ENCODE data around the gene PDE10A. TPM values are rescaled to one million over a fixed set of nuclear protein-coding genes. Genes with fewer than 3 reads are reported as not detected.
A peak's percentile ranks its signal among the peaks of the same experiment; 100 is the strongest.
"Not testable (repeated sequence)": the region's sequence is repeated elsewhere in the genome, so short reads cannot be mapped to it uniquely, and the experiment has no call there.

PDE10A gene
- total RNA-seq, 1 donor from 2014 or later: 5.4 TPM

- Mint-ChIP-seq H3K9me3 (ENCODE audit: unreplicated experiment) (peaks cover 2% of the 10 kb centered on the region), H3K27ac (ENCODE audit: unreplicated experiment) (no peak overlapping the region), H3K27me3 (ENCODE audit: low read depth, unreplicated experiment) (no peaks in the 10 kb centered on the region), H3K4me1 (ENCODE audit: low read depth, unreplicated experiment) (no peaks in the 10 kb centered on the region), H3K36me3 (ENCODE audit: low read depth, unreplicated experiment) (peaks cover 2% of the 10 kb centered on the region), H3K4me3 (ENCODE audit: unreplicated experiment) (no peak overlapping the region)
- TF ChIP-seq EZH2 (IDR thresholded peaks at IDR 0.05; ENCODE audit: insufficient read depth, low read length): no peak
- TF ChIP-seq CTCF (IDR thresholded peaks at IDR 0.05; ENCODE audit: insufficient read depth, low read depth, low read length): no peak
- FAIRE-seq: no peak
- no peaks in the 10 kb centered on the region for H4K20me1 ChIP-seq (ENCODE audit: insufficient read depth, low read length)
- no peak overlapping the region for H3K9ac ChIP-seq (ENCODE audit: low read length)
- no peak overlapping the region for H3K4me2 ChIP-seq (ENCODE audit: low read length)
- no peak overlapping the region for H3K4me3 ChIP-seq (ENCODE audit: insufficient read depth, low read depth, low read length)
- H3K27me3 ChIP-seq (ENCODE audit: insufficient read depth, low read length): no peaks in the 10 kb centered on the region
- no peak overlapping the region for H2AFZ ChIP-seq (ENCODE audit: low read depth, low read length)
- DNase-seq (ENCODE audit: low read depth): no peak
- no peaks in the 10 kb centered on the region for H3K4me1 ChIP-seq (ENCODE audit: insufficient read depth, low read length)
- H3K27ac ChIP-seq (ENCODE audit: low read depth, low read length): no peak overlapping the region
- no peaks in the 10 kb centered on the region for H3K9me3 ChIP-seq (ENCODE audit: insufficient read depth, low read depth, low read length)
- H3K79me2 ChIP-seq (ENCODE audit: insufficient read depth, low read length): no peaks in the 10 kb centered on the region
- H3K36me3 ChIP-seq (ENCODE audit: insufficient read depth, low read length): no peaks in the 10 kb centered on the region
Measured at GRCh38 chr6:165559632-165560031, 103.4 kb downstream of the PDE10A start.

- not testable (repeated sequence) for H3K4me1 ChIP-seq (ENCODE audit: insufficient read depth, low read length); FAIRE-seq; H3K9ac ChIP-seq (ENCODE audit: low read length); H3K79me2 ChIP-seq (ENCODE audit: insufficient read depth, low read length); H3K27ac ChIP-seq (ENCODE audit: low read depth, low read length); H2AFZ ChIP-seq (ENCODE audit: low read depth, low read length); DNase-seq (ENCODE audit: low read depth); H3K27me3 ChIP-seq (ENCODE audit: insufficient read depth, low read length); H3K4me3 Mint-ChIP-seq (ENCODE audit: unreplicated experiment); H3K27ac Mint-ChIP-seq (ENCODE audit: unreplicated experiment); H4K20me1 ChIP-seq (ENCODE audit: insufficient read depth, low read length); H3K9me3 Mint-ChIP-seq (ENCODE audit: unreplicated experiment); H3K36me3 ChIP-seq (ENCODE audit: insufficient read depth, low read length); H3K36me3 Mint-ChIP-seq (ENCODE audit: low read depth, unreplicated experiment); H3K4me1 Mint-ChIP-seq (ENCODE audit: low read depth, unreplicated experiment); H3K27me3 Mint-ChIP-seq (ENCODE audit: low read depth, unreplicated experiment); H3K4me2 ChIP-seq (ENCODE audit: low read length); H3K9me3 ChIP-seq (ENCODE audit: insufficient read depth, low read depth, low read length); H3K4me3 ChIP-seq (ENCODE audit: insufficient read depth, low read depth, low read length)
Measured at GRCh38 chr6:165558097-165558496, 104.9 kb downstream of the PDE10A start.

- Histone ChIP-seq H3K4me2 (ENCODE audit: low read length) (no peak overlapping the region), H3K4me3 (ENCODE audit: insufficient read depth, low read depth, low read length) (no peak overlapping the region), H3K79me2 (ENCODE audit: insufficient read depth, low read length) (no peaks in the 10 kb centered on the region), H4K20me1 (ENCODE audit: insufficient read depth, low read length) (no peaks in the 10 kb centered on the region), H3K4me1 (ENCODE audit: insufficient read depth, low read length) (no peaks in the 10 kb centered on the region), H3K27ac (ENCODE audit: low read depth, low read length) (no peak overlapping the region), H3K36me3 (ENCODE audit: insufficient read depth, low read length) (no peaks in the 10 kb centered on the region), H2AFZ (ENCODE audit: low read depth, low read length) (no peak overlapping the region), H3K9ac (ENCODE audit: low read length) (no peak overlapping the region), H3K9me3 (ENCODE audit: insufficient read depth, low read depth, low read length) (no peaks in the 10 kb centered on the region), H3K27me3 (ENCODE audit: insufficient read depth, low read length) (no peaks in the 10 kb centered on the region)
- no peaks in the 10 kb centered on the region for H3K27me3 Mint-ChIP-seq (ENCODE audit: low read depth, unreplicated experiment)
- no peaks in the 10 kb centered on the region for H3K4me1 Mint-ChIP-seq (ENCODE audit: low read depth, unreplicated experiment)
- DNase-seq (ENCODE audit: low read depth) (peak; percentile 0), FAIRE-seq (no peak)
- H3K4me3 Mint-ChIP-seq (ENCODE audit: unreplicated experiment): no peak overlapping the region
- peaks cover 2% of the 10 kb centered on the region for H3K9me3 Mint-ChIP-seq (ENCODE audit: unreplicated experiment)
- no peak overlapping the region for H3K27ac Mint-ChIP-seq (ENCODE audit: unreplicated experiment)
- TF ChIP-seq CTCF (IDR thresholded peaks at IDR 0.05; ENCODE audit: insufficient read depth, low read depth, low read length) (no peak), EZH2 (IDR thresholded peaks at IDR 0.05; ENCODE audit: insufficient read depth, low read length) (no peak)
- peaks cover 2% of the 10 kb centered on the region for H3K36me3 Mint-ChIP-seq (ENCODE audit: low read depth, unreplicated experiment)
Measured at GRCh38 chr6:165557674-165558073, 105.4 kb downstream of the PDE10A start.
